GM18858 (cell line): ENCODE measurements around the gene OR13C5.
"Not testable (repeated sequence)": the region's sequence is repeated elsewhere in the genome, so short reads cannot be mapped to it uniquely, and the experiment has no call there.

Source experiments
- ATAC-seq: cut with Tn5 transposase; IDR thresholded peaks from one replicate; pipeline ENCODE4 v1.9.1; 2021; ENCODE audit not compliant: unreplicated experiment

The OR13C5 gene

GRCh38 chr9:104599313-104599712, at the start of gene OR13C5:
Gene OR13C5, minus strand, starts transcription at chr9:104599413. Its CDS starts 0 bp downstream, at chr9:104599413.
- ATAC-seq: not testable (repeated sequence)

GRCh38 chr9:104635456-104635855, 36.2 kb upstream of the OR13C5 start:
- ATAC-seq: no peak

- ATAC-seq: no peak
Observed at GRCh38 chr9:104633976-104634520, 34.8 kb upstream of the OR13C5 start.

GRCh38 chr9:104625964-104626363, 26.8 kb upstream of the OR13C5 start:
- ATAC-seq: not testable (repeated sequence)

GRCh38 chr9:104618104-104618503, 18.9 kb upstream of the OR13C5 start, which contains the start of gene OR13C9:
Gene OR13C9, minus strand, starts transcription at chr9:104618204. Its CDS starts 0 bp downstream, at chr9:104618204.
- ATAC-seq: no peak

GRCh38 chr9:104617418-104617817, 18.2 kb upstream of the OR13C5 start:
- no peak for ATAC-seq

- no peak for ATAC-seq
Observed at GRCh38 chr9:104611213-104611612, 12.0 kb upstream of the OR13C5 start.

GRCh38 chr9:104608336-104608735, 9.1 kb upstream of the OR13C5 start:
- no peak for ATAC-seq

- ATAC-seq: no peak
Observed at GRCh38 chr9:104606152-104606551, 6.9 kb upstream of the OR13C5 start.

- ATAC-seq: not testable (repeated sequence)
Observed at GRCh38 chr9:104605527-104605926, 6.3 kb upstream of the OR13C5 start, which contains the start of gene OR13C2. Gene OR13C2, minus strand, starts transcription at chr9:104605627. Its CDS starts 0 bp downstream, at chr9:104605627.

- no peak for ATAC-seq
Observed at GRCh38 chr9:104604801-104605200, 5.6 kb upstream of the OR13C5 start.

- ATAC-seq: not testable (repeated sequence)
Observed at GRCh38 chr9:104598749-104599148, 464 bp downstream of the OR13C5 start.

GRCh38 chr9:104589626-104590025, 9.6 kb downstream of the OR13C5 start:
- ATAC-seq: no peak

- no peak for ATAC-seq
Observed at GRCh38 chr9:104586496-104587180, 12.6 kb downstream of the OR13C5 start.

GRCh38 chr9:104580562-104580961, 18.7 kb downstream of the OR13C5 start:
- ATAC-seq: no peak

GRCh38 chr9:104577263-104577662, 21.9 kb downstream of the OR13C5 start:
- no peak for ATAC-seq

GRCh38 chr9:104575456-104575855, 23.8 kb downstream of the OR13C5 start:
- no peak for ATAC-seq

- ATAC-seq: no peak
Observed at GRCh38 chr9:104572612-104573011, 26.6 kb downstream of the OR13C5 start.

GRCh38 chr9:104568868-104569267, 30.3 kb downstream of the OR13C5 start, which contains the start of gene OR13C8:
Gene OR13C8, plus strand, starts transcription at chr9:104569168. Its CDS starts 0 bp downstream, at chr9:104569168.
- ATAC-seq: no peak

GRCh38 chr9:104564358-104564757, 34.9 kb downstream of the OR13C5 start:
- no peak for ATAC-seq

- no peak for ATAC-seq
Observed at GRCh38 chr9:104556830-104557634, 42.2 kb downstream of the OR13C5 start.

GRCh38 chr9:104555521-104555920, 43.7 kb downstream of the OR13C5 start:
- no peak for ATAC-seq
